HG02642 (cell line): ENCODE results near the gene PPP1R3D.

Source experiments
- ATAC-seq: cut with Tn5 transposase; IDR thresholded peaks from one replicate; pipeline ENCODE4 v1.9.1; 2021; ENCODE audit warnings: mild to moderate bottlenecking; ENCODE audit not compliant: unreplicated experiment, poor library complexity

The PPP1R3D gene

DNA sequence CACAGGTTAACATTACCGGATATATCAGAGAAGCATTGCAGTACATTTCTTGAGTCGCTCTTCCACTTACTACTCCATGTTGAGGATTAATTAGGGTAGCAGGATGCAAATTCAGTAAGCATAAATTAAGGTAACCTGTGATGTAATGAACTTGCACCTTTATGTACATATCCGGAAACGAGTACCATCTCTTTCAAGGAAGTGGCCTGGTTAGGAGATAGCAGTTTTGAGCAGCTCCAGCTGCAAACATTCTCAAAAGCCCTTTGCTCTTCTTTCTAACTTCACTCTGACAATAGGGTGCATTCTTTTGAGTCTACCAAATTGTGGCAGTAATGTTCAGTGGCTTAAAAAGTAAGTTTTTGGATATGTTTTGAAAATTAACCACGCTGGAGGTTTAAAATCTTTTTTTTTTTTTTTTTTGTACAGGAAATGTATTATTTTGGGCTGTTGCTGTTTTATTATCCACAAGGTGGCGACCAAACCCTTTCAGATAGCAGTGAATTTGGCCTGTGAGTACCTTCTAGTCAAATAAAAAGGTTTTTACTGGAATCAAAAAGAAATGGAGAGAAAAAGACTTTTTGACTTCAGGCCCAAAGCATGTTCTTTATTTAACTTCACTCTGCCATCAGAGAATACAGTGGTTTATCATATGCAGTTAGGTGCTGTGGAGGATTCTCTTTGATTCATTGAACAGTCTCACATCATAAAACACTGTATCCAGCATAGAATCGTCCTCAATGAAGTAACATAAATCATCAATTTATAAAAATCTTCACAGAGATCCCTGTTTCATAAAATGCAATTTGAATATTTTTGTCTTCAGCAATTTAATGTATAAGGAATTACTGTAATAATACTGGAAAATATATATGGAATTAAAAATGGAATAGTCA, 9.0 kb upstream of the PPP1R3D start:
- ATAC-seq: no peak

DNA sequence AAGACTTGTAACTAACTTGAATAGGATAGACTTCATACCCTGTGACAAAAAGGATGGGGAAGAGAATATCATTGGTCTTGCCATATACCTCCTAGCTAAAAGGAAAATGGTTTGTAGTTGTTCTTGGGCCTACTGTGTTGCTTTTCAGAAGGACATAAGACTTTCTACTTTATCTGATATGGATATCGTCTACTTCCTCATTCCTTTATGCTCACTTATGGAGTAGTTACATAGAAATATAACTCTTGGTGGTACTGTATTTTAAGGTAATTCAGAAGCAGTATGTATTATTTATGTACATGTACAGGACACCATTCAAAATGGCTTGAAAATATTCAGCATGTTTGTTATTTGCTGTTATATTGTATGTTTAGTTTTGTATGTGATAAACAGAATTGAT, 8.1 kb upstream of the PPP1R3D start:
- ATAC-seq: no peak

DNA sequence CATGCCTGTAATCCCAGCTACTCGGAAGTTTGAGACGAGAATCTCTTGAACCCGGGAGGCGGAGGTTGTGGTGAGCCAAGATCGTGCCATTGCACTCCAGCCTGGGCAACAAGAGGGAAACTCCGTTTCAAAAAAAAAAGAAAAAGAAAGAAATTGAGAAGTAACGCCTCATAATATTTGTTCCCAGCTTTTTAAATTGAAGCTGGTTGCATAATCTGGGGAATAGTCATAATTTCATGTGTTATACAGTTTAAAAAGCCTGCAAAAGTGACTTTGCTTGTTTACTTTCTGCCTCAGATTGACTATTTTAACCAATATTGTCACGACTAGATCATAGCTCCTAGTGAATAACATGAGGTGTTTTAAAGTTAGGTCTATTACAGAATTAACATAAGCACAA, 7.3 kb upstream of the PPP1R3D start:
- no peak for ATAC-seq

DNA sequence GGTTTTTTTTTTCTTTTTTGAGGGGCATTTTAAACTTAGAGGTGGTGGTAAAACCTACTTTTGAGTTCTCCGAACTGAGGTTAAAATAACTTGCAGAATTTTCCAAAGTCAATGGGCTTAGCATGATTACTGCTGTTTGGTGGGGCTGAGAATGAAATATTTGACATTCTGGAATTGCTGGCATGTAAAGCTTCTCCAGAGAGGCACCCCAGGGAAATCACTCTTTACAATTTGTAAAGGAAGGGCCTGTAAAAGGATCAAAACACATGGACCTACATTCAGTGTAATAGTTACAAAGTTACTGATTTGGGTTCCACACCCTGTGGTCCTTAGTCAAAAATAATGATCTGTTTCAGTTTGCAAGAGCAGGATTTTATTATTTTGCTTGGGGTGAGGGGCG, 5.6 kb upstream of the PPP1R3D start:
- no peak for ATAC-seq

DNA sequence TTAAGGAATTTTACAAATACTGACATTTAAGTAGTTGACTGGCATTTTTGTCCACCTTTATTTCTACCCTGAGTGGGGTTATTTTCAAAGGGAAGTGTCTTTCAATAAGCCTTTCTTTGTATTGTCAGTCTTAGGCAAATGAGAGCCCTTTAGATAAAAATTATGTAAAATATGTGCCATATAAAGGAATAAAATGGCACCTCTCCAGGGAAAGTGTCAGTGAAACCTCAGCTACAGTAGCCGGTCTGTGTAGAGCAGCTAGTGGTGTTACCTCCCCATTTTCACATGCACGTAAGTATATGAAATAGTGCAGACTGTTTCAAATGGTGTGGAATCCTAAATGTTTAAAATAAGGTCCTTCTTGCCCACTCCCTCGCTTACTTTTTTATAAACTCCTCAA, 5.1 kb upstream of the PPP1R3D start:
- no peak for ATAC-seq

DNA sequence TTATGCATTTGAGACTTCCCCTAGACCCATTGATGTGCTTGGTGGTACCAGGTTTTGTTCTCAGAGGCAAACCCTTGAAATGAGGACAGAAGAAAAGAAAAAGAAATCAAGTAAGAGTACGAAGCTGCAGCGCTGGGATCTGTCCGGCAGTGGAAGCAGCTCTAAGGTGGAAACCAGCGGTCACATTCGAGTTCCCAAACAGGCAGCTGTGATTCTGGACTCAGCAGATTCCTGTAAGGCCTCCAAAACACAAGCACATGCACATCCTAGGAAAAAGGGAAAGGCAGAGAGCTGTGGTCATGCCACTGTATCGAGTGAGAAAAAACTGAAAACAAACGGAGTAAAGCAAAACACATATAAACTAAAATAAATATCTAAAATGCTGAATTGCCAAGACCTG, 4.6 kb upstream of the PPP1R3D start:
- ATAC-seq: no peak

DNA sequence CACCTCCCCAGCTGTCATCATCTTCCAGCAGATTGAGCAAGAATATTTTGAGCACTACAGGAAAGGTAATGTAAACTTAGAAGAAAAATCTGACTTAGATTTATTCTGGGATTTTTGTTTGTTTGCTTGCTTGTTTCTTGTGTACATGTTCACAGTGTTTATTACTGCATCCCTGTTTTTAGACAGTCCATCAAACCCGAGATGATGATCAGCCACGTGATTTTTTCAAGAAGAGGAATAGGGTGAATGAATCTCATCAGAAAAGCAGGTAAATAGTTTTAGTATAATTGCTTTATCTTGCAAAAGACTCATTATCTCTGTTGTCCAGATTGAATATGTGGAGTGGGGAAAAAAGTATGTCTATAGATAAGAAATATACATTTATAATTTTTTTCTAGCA, 2.1 kb upstream of the PPP1R3D start:
- no peak for ATAC-seq

DNA sequence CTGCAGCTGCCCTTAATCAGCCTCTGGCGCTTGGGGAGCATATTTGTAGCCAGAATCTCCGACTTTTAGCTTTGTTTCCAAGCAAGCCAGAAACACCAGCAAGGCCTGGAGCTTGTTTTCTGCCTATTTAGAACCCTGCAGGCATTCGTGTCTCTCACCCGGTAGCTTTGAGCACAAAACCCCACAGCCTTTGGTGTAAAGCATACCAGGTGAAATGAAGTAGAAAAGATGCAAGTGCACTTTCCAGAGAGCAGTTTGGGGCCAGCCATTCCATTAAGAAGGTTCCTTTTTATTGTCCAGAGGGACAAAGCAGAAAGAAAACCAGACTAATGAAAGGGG, 820 bp upstream of the PPP1R3D start:
- no peak for ATAC-seq

DNA sequence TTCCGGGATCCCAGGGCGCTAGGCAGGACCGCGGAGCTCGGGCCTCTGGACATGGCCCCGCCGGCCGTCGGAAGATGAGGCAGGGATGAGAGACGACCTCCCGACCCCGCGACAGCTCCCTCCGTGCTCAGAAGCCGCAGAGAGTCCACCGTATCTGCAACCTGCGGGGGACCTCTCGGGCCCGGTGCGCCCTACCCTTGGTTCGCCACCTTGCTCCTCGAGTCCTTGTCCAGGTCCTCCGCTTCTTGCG, 301 bp downstream of the PPP1R3D start:
- peak; percentile 39 for ATAC-seq

DNA sequence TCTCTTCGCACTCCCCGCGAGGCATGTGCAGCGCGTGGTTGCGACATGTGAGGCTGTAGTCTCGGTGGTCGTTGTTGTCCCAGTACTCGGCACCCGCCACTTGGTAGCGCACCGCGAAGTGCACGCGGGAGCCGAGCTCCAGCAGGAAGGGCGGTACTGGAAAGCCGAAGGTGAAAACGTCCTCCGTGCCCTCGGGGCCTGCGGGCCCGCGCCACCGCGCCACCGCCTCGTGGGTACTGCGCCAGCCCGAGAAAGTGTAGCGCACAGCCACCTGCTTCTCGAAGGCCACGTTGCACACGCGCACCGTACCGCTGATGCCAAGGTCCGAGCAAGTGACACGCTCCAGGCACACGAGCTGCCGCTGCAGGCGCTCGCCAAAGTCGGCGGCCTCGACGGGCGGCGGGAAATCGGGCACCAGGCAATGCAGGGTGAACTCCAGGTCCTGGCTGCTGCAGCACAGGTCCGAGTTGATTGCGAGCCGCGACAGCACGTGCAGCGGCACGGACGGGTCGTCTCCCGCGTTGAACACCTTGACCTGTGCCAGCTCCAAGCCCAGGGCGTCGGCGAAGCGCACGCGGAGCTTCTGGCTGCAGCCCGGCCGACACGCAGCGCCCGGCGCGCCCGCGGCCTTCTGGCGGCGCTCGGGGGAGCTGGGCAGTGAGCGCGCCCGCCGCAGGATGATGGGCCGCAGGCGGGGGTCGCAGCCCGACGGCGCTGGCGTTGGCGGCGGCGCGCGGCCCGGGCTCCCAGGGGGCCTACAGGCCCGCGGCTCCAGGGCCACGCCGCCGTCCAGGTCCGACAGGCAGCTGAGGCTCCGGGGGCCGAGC, 840 bp downstream of the PPP1R3D start:
- no peak for ATAC-seq

DNA sequence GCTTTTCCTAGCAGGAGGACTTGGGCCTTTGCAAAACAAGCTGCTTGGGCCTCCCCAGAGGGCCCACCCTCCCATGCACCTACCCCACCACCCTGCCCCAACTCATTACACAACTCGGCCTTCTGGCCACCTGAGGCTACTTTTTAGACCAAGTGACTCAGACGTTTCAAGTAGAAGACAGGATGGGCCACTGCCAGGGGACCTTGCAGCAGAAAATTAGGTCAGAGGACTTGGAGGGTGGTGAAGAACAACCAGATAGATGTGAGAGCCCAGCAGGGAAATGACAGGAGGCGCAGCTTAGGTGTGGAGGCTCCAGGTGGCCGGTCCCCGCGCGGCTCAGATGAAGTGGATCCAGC, 1.4 kb downstream of the PPP1R3D start:
- no peak for ATAC-seq

DNA sequence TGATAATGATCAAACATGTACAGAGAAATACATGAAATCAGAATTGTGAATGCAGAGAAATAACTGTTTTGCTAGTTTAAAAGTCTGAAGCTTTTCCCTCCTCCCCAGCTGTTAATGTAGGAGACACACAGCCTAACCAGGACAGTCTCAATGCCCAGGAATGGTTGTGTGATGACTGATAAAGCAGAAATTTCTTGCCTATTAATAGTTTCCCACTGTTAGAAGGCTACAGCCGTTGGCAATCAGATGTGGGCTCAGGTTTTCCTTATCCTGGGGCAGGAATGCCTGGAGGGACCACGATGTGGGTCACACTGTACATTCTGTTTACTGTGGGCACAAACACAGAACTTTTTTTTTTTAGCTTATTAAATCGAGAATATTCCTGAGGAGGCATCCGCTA, 1.9 kb downstream of the PPP1R3D start:
- no peak for ATAC-seq

DNA sequence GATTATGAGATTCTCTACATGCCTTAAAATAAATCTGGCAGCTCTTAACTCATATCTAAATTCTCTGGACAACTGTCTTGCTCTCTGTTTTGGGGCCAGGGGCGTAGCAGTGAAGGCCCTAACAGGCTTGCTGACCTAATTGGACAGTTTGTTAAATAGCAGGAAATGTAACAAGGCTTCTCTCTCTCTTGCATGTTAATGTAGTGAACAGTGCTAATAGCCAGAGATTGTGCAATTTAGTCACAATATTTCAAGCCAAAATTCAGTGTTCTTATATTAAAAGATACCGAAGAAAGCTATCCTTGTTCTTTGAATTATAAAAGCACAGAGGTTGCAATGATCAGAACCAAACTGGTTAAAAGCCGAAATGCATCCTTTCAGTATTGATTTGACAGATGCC, 3.0 kb downstream of the PPP1R3D start:
- ATAC-seq: no peak

DNA sequence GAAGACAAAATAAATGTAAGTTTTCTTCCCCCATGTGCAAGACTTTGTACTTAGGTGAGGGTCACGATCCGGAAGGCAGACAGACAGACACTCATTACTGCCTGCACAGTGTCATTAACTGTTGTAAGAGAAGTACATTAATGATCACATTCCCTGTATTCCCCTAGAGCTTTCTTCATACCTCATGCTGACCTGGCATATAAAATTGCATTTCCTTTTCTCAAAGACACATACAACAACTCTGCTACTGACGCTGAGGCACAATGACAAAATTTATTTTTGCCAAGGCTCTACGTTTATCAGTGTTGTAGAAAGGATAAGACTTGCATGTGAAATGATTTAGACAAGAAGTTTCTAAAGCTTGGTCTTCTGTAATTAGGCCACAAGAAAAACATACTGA, 3.7 kb downstream of the PPP1R3D start:
- no peak for ATAC-seq

DNA sequence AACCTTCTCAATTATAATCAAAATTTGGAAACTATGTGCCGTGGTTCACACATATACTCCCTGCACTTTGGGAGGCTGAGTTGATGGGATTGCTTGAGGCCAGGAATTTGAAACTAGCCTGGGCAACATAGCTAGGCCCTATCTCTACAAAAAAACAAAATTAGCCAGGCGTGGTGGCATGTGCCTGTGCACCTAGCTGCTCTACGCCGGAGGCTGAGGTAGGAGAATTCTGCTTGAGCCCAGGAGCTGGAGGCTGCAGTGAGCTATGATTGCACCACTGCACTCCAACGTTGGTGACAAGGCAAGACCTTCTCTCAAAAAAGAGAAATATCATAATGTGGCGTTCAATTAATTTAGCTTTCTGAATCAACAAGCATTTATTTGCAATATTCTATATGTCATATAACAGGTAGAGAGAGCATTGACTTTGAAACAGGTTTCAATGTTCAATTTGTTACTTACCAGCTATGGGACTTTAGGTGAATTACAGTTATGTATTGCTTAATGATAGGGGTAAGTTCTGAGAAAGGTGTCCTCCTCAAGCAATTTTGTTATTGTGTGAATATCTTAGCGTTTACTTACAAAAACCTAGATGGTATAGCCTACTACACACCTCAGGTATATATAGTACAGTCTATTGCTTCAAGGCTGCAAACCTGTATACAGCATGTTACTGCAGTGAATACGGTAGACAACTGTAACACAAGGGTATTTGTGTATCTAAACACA, 4.5 kb downstream of the PPP1R3D start:
- no peak for ATAC-seq

DNA sequence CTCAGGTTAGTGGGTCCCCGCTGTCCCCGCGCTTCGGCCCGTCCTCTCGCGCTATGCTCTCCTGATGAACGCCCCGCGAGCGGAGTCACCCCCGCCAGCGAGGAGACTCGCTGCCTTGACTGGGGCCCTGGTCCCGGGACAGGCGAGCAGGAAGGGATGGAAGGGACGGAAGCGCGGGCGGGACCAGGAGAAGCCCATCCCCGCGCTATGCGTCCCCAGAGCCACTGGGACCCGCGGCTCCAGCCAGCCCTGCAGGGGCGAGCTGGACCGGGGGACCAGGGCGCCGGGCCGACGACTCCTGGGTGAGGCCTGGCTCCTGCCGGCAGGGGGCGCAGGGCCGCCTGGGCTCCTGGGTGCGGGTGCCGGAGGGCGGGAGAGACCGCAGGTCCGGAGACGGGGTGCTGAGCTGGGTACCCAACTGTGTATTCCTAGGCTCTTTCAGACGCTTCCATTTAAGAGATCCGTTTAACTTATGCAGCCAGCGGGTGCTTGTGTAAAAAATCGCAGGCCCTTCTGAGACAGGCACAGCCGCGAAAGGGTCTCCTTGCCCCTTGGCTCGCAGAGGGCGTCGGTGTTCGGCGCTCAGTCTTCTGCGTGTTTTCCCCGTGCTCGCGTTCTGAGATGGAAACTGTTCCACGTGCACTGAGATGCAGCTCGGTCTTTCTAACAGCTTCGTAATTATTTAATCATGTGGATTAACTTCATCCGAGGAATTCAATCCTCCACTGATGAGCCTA, 6.1 kb downstream of the PPP1R3D start:
- ATAC-seq: peak; percentile 91

DNA sequence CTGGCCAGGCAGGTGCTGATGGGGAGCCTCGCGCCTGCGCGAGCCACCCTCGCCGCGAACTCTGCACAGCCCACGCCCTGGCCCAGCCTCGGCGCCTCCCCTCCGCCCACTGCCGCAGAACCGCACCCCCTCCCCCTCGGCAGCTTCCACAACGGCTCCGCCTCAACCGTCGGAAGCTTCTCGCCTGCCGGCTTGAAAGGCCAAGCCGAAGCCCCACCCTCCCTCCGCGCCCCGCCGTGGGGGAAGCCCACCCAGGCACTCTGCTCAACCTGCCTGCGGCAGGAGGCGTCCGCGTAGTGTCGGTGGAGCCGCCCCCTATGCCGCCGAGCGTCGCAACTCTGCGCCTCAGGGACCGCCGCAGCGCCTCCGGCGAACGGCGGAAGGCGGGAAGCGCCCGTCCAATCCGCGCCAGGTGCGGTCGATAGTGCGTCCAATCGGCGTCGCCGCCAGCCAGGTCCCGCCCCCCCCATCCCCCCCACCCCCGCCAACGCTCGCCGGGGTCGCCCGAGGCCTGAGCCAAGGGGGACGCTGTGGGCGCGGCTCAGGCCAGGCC, 6.7 kb downstream of the PPP1R3D start, which contains the start of gene SYCP2:
Gene SYCP2, minus strand, starts transcription at position 342 of the 553 bp plus-strand sequence. CDS start 11,224 bp downstream, outside the sequence.
- ATAC-seq: no peak

DNA sequence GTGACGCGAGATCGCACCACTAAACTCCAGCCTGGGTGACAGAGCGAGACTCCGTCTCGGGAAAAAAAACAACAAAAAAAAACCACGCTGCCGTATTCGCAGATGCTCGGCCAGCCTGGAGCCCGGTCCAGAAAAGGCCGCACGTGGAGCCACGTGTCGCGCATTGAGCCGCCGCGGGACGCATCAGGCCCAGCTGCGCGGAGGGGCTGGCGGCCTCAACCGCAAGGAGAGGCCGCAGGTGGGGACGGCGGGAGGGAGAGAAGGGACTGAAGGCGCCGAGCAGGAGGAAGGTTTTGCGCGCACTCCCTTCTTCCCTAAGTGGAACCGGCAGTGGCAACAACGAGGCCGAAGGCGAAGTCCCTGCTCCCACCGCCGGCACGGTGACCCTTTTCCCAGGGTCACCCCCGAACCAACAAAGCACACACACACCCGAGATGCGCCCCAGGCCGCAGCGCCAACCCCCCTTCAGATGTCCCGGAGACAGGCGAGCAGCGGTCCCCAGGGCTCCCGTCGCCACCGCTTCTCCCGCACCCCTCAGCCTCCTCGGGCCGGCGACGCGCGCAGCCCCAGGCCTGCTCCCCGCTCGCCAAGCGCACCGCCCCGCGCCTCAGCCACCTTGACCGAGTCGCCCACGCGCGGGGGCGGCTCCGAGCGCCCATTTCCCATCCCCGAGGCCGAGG, 7.3 kb downstream of the PPP1R3D start:
- ATAC-seq: no peak

DNA sequence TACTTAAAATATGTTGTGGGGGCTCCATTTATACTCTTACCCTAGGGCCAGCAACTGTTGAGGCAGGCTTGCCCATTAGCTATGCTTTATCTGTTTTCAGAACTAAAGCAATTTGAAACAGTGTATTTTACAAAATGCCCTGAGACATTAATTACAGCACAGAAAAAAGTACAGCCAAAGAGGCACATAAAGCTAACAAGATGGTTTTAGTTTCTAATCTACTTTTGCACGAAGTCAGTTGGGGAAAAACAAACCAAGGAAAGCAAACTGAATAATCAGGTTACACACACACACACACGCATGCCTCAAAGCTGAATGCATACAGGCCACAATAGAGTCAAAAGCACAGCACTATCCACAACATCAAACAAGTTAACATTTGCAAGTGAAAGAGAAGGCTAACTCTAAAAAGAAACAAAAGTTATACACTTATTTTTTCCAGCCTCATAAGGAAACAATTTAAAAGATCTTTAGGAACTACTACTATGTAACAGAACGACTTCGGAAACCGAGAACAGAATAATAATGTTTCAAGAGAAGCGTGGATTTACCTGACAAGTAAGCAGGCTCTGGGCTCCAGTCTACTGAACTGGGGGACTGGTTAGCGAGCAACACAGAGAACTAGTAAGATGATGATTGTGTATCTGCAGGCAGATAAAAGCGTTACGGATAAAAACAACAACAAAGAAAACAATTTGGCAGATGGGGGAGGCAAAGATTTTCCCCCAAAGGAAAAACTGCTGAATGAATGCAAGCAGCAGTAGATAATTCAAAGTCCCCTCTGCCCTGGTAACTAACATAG, 8.4 kb downstream of the PPP1R3D start:
- ATAC-seq: no peak
